SK-N-MC (cell line): ENCODE results near the gene IQSEC3.

ENCODE experiments used
- EZH2 ChIP-seq: fragments of 200-600 bp; sonication (generic); IDR thresholded peaks from one replicate; pipeline ENCODE4 v1.6.1; 2017; ENCODE audit warnings: antibody characterized with exemption
- POLR2AphosphoS5 ChIP-seq: IDR thresholded peaks from 2 replicates; pipeline ENCODE4 v1.6.1; 2012; ENCODE audit warnings: mild to moderate bottlenecking, low read depth, low read length, borderline replicate concordance

DNA sequence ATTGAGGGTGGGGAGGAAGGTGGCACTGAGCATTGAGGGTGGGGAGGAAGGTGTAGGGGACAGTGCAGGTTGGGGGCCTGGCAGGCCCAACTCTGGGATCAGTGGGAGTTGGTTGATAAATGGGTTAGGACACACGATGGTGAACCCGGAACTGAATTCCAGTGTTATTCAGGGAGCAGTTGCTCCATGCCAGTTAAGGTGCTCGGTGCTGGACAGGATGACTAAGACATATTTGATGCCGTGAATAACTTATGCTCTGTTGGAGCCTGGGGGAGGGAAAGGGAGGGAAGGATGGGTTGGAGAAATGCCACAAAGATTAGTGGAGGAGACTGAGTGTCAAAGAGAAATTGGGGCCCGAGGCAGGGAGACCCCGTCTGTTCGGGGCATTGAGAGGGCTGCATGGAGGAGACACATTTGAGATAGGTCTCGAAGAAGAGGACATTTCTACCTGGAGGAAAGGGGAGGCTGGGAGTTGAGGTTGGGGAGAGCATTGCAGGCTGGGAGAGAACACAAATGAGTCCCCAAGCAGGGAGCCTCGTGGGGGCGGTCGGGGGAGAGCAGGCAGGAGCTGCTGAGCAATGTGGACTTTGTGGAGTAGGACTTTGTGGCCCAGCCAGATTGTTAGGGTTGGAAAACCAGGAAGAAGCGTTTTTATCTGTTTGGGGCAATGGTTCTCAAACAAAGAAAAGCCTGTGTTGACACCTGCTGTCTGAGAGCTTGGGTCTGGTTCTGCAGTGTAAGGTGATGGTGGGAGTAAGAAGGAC is 65.3 kb downstream of the IQSEC3 start:
- TF ChIP-seq EZH2 (no peak), POLR2AphosphoS5 (no peak)
